Lung (tissue), 12 donors: ENCODE data around the gene MYO16. TPM values are rescaled to one million over a fixed set of nuclear protein-coding genes. Genes with fewer than 3 reads are reported as not detected.
A peak's percentile ranks its signal among the peaks of the same experiment; 100 is the strongest.

Source experiments
- ATAC-seq: fragments of 200-7000 bp; cut with Tn5 transposase; one replicate; pipeline ENCODE4 v1.9.1; 2020; ENCODE audit warnings: moderate number of reproducible peaks; ENCODE audit not compliant: insufficient read depth, low FRiP score
- DNase-seq, 3 donors: peaks; one replicate each; pipeline ENCODE4 v3.0.0-alpha.2; 2013 to 2017
- H3K27ac ChIP-seq, 2 donors: one replicate each; pipeline ENCODE4 v1.5.1; 2013; ENCODE audit warnings: mild to moderate bottlenecking in 2 of 2, moderate library complexity in 2 of 2, control low read depth in 1 of 2, inconsistent platforms in 1 of 2, low read depth in 1 of 2, low read length in 1 of 2
- H3K27me3 ChIP-seq, 3 donors: one replicate each; pipeline ENCODE4 v1.5.1; 2013; ENCODE audit warnings: low read length in 2 of 3; ENCODE audit not compliant: control insufficient read depth in 3 of 3, insufficient read depth in 3 of 3
- H3K36me3 ChIP-seq, 4 donors: one replicate each; pipeline ENCODE4 v1.5.1; 2013; ENCODE audit warnings: low read length in 4 of 4, mild to moderate bottlenecking in 1 of 4, moderate library complexity in 1 of 4; ENCODE audit not compliant: control insufficient read depth in 4 of 4, insufficient read depth in 4 of 4
- H3K4me1 ChIP-seq, 5 donors: one replicate each; pipeline ENCODE4 v1.5.1; 2013; ENCODE audit warnings: low read length in 5 of 5, mild to moderate bottlenecking in 2 of 5, moderate library complexity in 1 of 5; ENCODE audit not compliant: control insufficient read depth in 5 of 5, insufficient read depth in 5 of 5
- H3K4me3 ChIP-seq: one replicate; pipeline ENCODE4 v1.5.1; 2013; ENCODE audit warnings: mild to moderate bottlenecking, control low read depth, moderate library complexity
- H3K9ac ChIP-seq, 2 donors: one replicate each; pipeline ENCODE4 v1.5.1; 2013; ENCODE audit warnings: low read length in 2 of 2, control low read depth in 1 of 2; ENCODE audit not compliant: insufficient read depth in 1 of 2
- H3K9me3 ChIP-seq, 4 donors: one replicate each; pipeline ENCODE4 v1.5.1; 2013; ENCODE audit warnings: low read length in 3 of 4, mild to moderate bottlenecking in 1 of 4, moderate library complexity in 1 of 4; ENCODE audit not compliant: control insufficient read depth in 4 of 4, insufficient read depth in 3 of 4
- CTCF ChIP-seq: IDR thresholded peaks from 2 replicates; pipeline ENCODE4 v1.5.1; 2012; ENCODE audit warnings: mild to moderate bottlenecking; ENCODE audit errors: control extremely low read depth, extremely low read depth
- WGBS, 2 donors: extraction: QIAGEN DNeasy Blood & Tissue Kit; methylation state at CpG; one replicate each; pipeline ENCODE4 v1.1.7; 2013; 5-methylcytosine and 5-hydroxymethylcytosine counted together
- polyA plus RNA-seq, 2 donors: library from polyadenylated mRNA; stranded (reverse); fragments of 200-250 nt; gene quantifications; one replicate each; pipeline ENCODE4 v1.2.1, GENCODE V29; 2013
- total RNA-seq, 2 donors: library from RNA; depleted of rRNA in 1 of 2; stranded (reverse); fragments of >200 nt in 1 of 2; gene quantifications; one replicate each; pipeline ENCODE4 v1.2.1, GENCODE V29; 2014 to 2021
- donor health status: control.
- donor health status: control.
- donor health status: Bipolar disorder and iron deficiency.
- donor health status: healthy.
- donor health status: DM: yes; HTN: yes; CAD: no.

Gene MYO16
- total and polyA plus RNA-seq, 4 donors: 0.12 to 13.8 (median 0.88) TPM

GRCh38 chr13:108785844-108786243 is 156.4 kb downstream of the MYO16 start:
- H3K36me3 ChIP-seq: no peaks in the 10 kb centered on the region
- DNase-seq: no peak
- WGBS, 2 donors: 77 to 82% methylated on average over 3 of the region's 3 CpGs

GRCh38 chr13:108786456-108787200 is 157.2 kb downstream of the MYO16 start:
- DNase-seq (peak; percentile 44 to 80 (median 80)), ATAC-seq (no peak)
- Histone ChIP-seq H3K4me3 (no peak overlapping the region), H3K9ac (no peak overlapping the region), H3K9me3 (no peaks in the 10 kb centered on the region), H3K27ac (no peak overlapping the region), H3K4me1 (peaks cover 0 to 21% (median 0%) of the 10 kb centered on the region in 5 donors), H3K27me3 (no peaks in the 10 kb centered on the region), H3K36me3 (no peaks in the 10 kb centered on the region)
- 59 to 70% methylated on average over 11 of the region's 11 CpGs for WGBS, 2 donors
- TF ChIP-seq CTCF: no peak

More at GRCh38 chr13:108785844-108786243, 156.4 kb downstream of the MYO16 start:
- no peak for TF ChIP-seq CTCF
- Histone ChIP-seq H3K4me1 (peaks cover 0 to 21% (median 0%) of the 10 kb centered on the region in 5 donors), H3K27me3 (no peaks in the 10 kb centered on the region), H3K4me3 (no peak overlapping the region), H3K27ac (no peak overlapping the region), H3K9ac (no peak overlapping the region), H3K9me3 (no peaks in the 10 kb centered on the region)
- no peak for ATAC-seq

- Histone ChIP-seq H3K4me3 (no peak overlapping the region), H3K36me3 (no peaks in the 10 kb centered on the region), H3K9me3 (no peaks in the 10 kb centered on the region), H3K27ac (no peak overlapping the region), H3K9ac (no peak overlapping the region), H3K4me1 (peaks cover 0 to 21% (median 0%) of the 10 kb centered on the region in 5 donors), H3K27me3 (no peaks in the 10 kb centered on the region)
- 65 to 72% methylated on average over 14 of the region's 14 CpGs for WGBS, 2 donors
- peak in 1 of 3 donors; percentile 17 for DNase-seq
- TF ChIP-seq CTCF: no peak
- no peak for ATAC-seq
Measured at GRCh38 chr13:108787700-108788414, 158.4 kb downstream of the MYO16 start.
